ENCODE data around the gene MEIOC.
"Not testable (repeated sequence)": the region's sequence is repeated elsewhere in the genome, so short reads cannot be mapped to it uniquely, and the experiment has no call there.

MEIOC gene

DNA sequence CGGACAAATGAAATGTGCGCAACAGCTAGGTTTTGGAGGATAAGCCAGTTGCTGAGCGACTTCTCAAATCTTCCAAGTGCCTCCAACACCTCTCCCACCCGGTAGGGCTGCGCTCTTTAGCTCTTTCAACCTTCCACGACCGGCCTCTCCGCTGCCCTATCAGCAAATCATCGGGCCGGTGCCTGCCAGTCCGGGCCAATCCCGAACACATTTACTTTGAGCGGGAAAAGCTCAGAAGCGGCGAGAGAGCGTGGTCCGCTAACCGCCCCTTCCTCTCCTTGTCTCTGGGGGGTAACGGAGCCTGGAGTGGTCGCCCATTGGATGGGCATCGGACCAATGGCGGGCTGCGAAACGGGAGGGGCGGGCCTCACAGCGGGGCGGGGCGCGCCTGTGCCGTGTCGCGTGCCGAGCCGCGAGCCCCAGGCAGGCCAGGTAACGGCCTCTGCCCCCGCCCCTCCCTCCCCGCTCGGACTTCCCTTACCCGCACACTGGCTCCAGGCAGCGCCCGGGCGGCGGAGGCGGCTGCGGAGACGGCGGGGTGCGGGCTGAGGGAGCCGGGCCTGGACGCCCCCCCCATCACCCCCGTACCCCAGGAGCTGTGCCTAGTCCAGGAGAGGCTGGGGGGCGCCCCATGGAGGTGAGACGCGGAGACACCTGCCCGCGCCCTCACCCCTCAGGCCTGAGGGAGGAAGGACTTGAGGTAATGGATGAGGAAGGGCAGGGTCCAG, at the start of gene MEIOC:
Gene MEIOC, plus strand, starts transcription at position 486 of the 728 bp plus-strand sequence. Its CDS starts 146 bp downstream, at position 632.
- no peak for DNase-seq (ENCODE audit: low read depth, low spot score)
- H3K9me3 ChIP-seq (ENCODE audit: low read depth, low read length), result no peaks in the 10 kb centered on the region
- H3K4me3 ChIP-seq, result no peak within 1 kb of the TSS
- H3K9ac ChIP-seq (ENCODE audit: insufficient read length), result no peak within 1 kb of the TSS
- H3K27ac ChIP-seq, result no peak within 1 kb of the TSS
- TF ChIP-seq POLR2AphosphoS5 (IDR thresholded peaks at IDR 0.05; ENCODE audit: borderline replicate concordance, low read depth, low read length), result no peak
- no peak for TF ChIP-seq FOXP2 (optimal IDR thresholded peaks at IDR 0.05; ENCODE audit: control extremely low read depth, extremely low read length, insufficient read depth)
- TF ChIP-seq EZH2 (IDR thresholded peaks at IDR 0.05), result no peak
- H3K36me3 ChIP-seq (ENCODE audit: insufficient read depth, low read length), result no peaks in the 10 kb centered on the region

DNA sequence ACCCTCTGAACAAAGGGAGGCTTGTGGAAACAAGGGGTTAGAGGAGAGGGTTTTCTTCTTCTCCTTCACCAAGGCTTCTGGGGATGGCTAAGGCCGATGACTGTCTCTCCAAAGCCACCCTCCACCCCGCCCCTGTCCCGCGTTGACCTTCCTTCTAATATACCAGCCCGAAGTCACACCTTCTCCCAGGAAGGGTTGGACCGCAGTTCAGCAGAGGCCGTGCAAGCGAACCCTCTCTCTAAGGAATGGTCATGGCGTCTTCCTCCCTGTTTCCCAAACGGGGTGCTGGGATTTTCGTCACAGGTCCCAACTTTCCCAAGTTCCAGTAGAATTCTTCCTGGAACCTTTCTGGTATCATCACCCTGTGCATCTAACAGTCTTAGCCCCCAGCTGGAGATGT, 49.6 kb upstream of the MEIOC start:
- H3K9ac ChIP-seq (ENCODE audit: insufficient read length), result no peak overlapping the region
- TF ChIP-seq FOXP2 (optimal IDR thresholded peaks at IDR 0.05; ENCODE audit: control extremely low read depth, extremely low read length, insufficient read depth) (no peak), POLR2AphosphoS5 (IDR thresholded peaks at IDR 0.05; ENCODE audit: borderline replicate concordance, low read depth, low read length) (no peak), EZH2 (IDR thresholded peaks at IDR 0.05) (no peak)
- no peak overlapping the region for H3K27ac ChIP-seq
- DNase-seq (ENCODE audit: low read depth, low spot score), result no peak
- H3K36me3 ChIP-seq (ENCODE audit: insufficient read depth, low read length), result no peaks in the 10 kb centered on the region
- H3K9me3 ChIP-seq (ENCODE audit: low read depth, low read length), result no peaks in the 10 kb centered on the region
- H3K4me3 ChIP-seq, result no peak overlapping the region

DNA sequence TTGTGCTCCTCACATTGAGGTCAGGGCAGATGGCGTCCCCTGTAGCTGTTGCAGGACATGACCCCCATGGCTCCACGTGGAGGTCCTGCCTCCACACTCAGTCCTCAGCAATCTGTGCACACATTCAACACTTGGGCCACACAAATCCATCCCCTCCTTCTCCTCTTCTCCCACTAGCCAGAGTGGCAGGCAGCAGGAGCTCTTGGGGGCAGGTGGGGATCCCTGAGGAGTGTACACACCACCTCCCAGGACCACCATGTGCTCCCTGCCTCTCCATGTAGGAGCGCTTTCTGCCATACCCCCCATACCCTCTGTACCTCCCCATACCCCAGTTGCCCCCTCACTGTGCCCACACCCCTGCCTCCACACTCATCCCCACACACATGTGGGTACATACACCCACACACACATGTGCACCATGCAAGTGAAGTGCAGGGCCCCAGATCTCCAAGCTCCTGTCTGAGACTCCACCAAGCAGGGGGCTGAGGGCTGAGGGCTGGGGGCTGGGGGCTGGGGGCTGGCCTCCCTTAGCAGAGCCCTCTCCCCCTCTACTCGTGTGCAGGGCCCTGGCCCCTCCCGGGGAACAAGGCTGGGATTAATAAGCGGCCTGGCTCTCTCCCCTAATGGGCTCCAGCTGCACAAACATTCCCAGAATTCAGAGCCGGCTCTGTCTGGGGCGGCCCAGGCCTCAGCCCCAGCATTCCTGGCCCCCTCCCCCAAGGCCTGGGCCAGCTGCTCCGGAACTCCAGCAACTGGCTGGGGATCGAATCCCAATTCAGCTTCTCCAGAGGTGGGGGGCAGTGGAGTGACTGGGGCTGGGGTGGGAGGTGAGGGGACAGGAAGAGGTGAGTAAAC, 48.2 kb upstream of the MEIOC start:
- no peaks in the 10 kb centered on the region for H3K36me3 ChIP-seq (ENCODE audit: insufficient read depth, low read length)
- no peak for DNase-seq (ENCODE audit: low read depth, low spot score)
- no peaks in the 10 kb centered on the region for H3K9me3 ChIP-seq (ENCODE audit: low read depth, low read length)
- peak overlapping the region; percentile 29 for H3K9ac ChIP-seq (ENCODE audit: insufficient read length)
- H3K4me3 ChIP-seq, result peak overlapping the region; percentile 54
- H3K27ac ChIP-seq, result peak overlapping the region; percentile 85
- TF ChIP-seq EZH2 (IDR thresholded peaks at IDR 0.05) (no peak), POLR2AphosphoS5 (IDR thresholded peaks at IDR 0.05; ENCODE audit: borderline replicate concordance, low read depth, low read length) (no peak), FOXP2 (optimal IDR thresholded peaks at IDR 0.05; ENCODE audit: control extremely low read depth, extremely low read length, insufficient read depth) (no peak)

DNA sequence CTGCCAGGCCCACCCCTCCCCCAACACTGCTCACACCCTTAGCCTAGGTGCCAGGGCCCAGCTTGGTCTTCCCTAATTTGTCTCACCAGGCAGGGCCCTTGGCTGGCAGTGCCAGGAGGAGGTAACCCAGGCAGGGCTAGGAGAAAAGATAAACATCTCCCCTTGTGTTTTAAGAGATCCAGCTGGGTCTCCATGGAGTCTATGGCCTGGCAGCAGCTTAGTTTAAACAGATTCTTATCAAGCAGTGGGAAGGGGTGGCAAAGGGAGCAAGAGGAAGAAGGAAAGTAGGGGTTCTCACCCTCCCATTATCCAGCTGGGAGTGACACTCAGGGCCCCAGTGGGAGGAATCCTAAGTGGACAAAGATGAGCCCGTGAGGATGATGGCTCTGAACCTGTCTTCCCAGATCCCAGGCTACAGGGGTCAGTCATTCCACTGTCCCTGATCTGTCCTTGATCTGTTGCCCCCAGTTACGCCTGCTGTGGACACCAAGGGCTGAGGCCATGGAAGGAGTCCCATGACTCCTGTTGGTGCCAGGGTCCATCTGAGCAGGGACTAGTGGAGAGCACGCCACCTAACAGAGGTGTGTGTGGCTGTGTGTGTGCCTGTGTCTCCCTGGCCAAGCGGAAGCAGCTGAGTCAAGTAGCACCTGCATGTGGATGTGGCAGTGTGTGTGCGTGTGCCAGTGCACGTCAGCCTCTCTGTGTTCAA, 47.4 kb upstream of the MEIOC start:
- Histone ChIP-seq H3K36me3 (ENCODE audit: insufficient read depth, low read length) (no peaks in the 10 kb centered on the region), H3K4me3 (peak overlapping the region; percentile 54), H3K9me3 (ENCODE audit: low read depth, low read length) (no peaks in the 10 kb centered on the region), H3K27ac (peak overlapping the region; percentile 85), H3K9ac (ENCODE audit: insufficient read length) (peak overlapping the region; percentile 29)
- TF ChIP-seq POLR2AphosphoS5 (IDR thresholded peaks at IDR 0.05; ENCODE audit: borderline replicate concordance, low read depth, low read length), result no peak
- TF ChIP-seq EZH2 (IDR thresholded peaks at IDR 0.05), result no peak
- no peak for TF ChIP-seq FOXP2 (optimal IDR thresholded peaks at IDR 0.05; ENCODE audit: control extremely low read depth, extremely low read length, insufficient read depth)
- no peak for DNase-seq (ENCODE audit: low read depth, low spot score)

DNA sequence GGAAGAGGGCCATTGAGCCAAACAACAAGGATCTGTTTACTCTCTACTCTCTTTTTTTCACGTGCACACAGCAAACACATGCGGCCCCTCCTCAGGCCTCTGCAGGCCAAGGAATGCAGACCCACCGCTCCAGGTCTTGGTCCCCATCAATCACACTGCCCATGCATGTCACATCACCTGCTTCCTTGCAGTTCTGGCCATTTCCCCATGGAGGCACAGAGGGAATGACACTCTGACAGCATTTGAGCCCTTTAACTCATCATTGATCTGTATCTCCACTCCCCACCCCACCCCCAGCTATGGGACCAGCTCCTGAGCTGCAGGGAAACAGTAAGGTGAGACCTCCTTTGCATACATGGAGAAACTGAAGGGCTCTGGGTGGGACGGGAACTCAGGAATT, 45.9 kb upstream of the MEIOC start:
- Histone ChIP-seq H3K36me3 (ENCODE audit: insufficient read depth, low read length) (no peaks in the 10 kb centered on the region), H3K9me3 (ENCODE audit: low read depth, low read length) (no peaks in the 10 kb centered on the region), H3K9ac (ENCODE audit: insufficient read length) (no peak overlapping the region), H3K27ac (peak overlapping the region; percentile 73; the same call in 1 of the 2 replicates), H3K4me3 (peak overlapping the region; percentile 35; the same call in 1 of the 2 replicates)
- DNase-seq (ENCODE audit: low read depth, low spot score), result no peak
- TF ChIP-seq FOXP2 (optimal IDR thresholded peaks at IDR 0.05; ENCODE audit: control extremely low read depth, extremely low read length, insufficient read depth) (no peak), EZH2 (IDR thresholded peaks at IDR 0.05) (no peak), POLR2AphosphoS5 (IDR thresholded peaks at IDR 0.05; ENCODE audit: borderline replicate concordance, low read depth, low read length) (no peak)

DNA sequence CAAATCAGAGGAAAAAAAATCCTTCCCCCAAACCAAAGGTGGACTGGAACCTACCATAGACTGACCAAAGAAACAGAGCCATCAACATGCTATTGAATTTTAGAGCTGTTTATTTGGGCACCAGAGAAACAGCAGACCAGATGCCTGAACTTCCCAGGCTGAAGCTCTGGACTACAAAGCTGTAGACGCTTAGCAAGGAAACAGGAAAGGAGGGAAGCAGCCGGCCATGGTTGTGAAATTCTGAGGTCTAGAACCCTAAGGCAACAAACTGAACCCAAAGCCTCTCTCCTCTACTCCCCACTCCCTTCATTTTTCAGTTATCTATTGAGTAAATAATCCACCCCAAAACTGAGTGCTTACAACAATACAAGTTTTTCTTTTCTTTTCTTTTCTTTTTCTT, 45.4 kb upstream of the MEIOC start:
- TF ChIP-seq FOXP2 (optimal IDR thresholded peaks at IDR 0.05; ENCODE audit: control extremely low read depth, extremely low read length, insufficient read depth) (no peak), EZH2 (IDR thresholded peaks at IDR 0.05) (no peak), POLR2AphosphoS5 (IDR thresholded peaks at IDR 0.05; ENCODE audit: borderline replicate concordance, low read depth, low read length) (no peak)
- peak overlapping the region; percentile 73 for H3K27ac ChIP-seq

DNA sequence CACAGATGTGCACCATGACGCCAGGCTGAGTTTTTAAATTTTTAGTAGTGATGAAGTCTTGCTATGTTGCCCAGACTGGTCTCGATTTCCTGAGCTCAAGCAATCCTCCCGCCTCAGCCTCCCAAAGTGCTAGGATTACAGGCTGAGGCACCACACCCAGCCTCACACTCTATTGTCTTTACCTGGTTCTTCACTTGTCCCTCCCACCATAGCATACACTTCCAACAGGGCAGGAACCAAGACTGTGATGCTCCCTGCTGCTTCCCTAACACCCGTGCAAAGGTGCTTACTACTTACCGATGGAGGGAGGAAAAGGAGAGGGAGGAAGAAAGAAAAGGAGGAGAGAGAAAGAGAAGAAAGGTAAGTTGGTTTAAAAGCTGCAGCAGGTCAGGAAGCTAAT, 41.4 kb upstream of the MEIOC start:
- H3K4me3 ChIP-seq, result no peak overlapping the region
- no peak for DNase-seq (ENCODE audit: low read depth, low spot score)

More for the DNA sequence above, 45.4 kb upstream of the MEIOC start:
- H3K4me3 ChIP-seq, result peak overlapping the region; percentile 35
- peak; percentile 30 for DNase-seq (ENCODE audit: low read depth, low spot score)
- H3K9ac ChIP-seq (ENCODE audit: insufficient read length), result no peak overlapping the region
- no peaks in the 10 kb centered on the region for H3K9me3 ChIP-seq (ENCODE audit: low read depth, low read length)
- no peaks in the 10 kb centered on the region for H3K36me3 ChIP-seq (ENCODE audit: insufficient read depth, low read length)

DNA sequence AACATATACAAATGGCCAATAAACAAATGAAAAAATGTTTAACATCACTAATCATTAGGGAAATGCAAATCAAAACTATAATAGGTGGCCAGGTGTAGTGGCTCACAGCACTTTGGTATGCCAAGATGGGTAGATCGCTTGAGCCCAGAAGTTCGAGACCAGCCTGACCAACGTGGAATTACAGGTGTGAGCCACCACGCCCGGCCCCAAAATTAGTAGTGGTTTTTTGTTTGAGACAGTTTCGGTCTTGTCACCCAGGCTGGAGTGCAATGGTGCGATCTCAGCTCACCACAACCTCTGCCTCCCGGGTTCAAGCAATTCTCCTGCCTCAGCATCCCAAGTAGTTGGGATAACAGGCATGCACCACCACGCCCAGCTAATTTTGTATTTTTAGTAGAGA, 37.6 kb upstream of the MEIOC start:
- not testable (repeated sequence) for H3K36me3 ChIP-seq (ENCODE audit: insufficient read depth, low read length); H3K27ac ChIP-seq; H3K4me3 ChIP-seq; H3K9me3 ChIP-seq (ENCODE audit: low read depth, low read length); H3K9ac ChIP-seq (ENCODE audit: insufficient read length); DNase-seq (ENCODE audit: low read depth, low spot score)

More for the DNA sequence above, 41.4 kb upstream of the MEIOC start:
- H3K27ac ChIP-seq, result no peak overlapping the region
- H3K9me3 ChIP-seq (ENCODE audit: low read depth, low read length), result no peaks in the 10 kb centered on the region
- TF ChIP-seq FOXP2 (optimal IDR thresholded peaks at IDR 0.05; ENCODE audit: control extremely low read depth, extremely low read length, insufficient read depth) (no peak), EZH2 (IDR thresholded peaks at IDR 0.05) (no peak), POLR2AphosphoS5 (IDR thresholded peaks at IDR 0.05; ENCODE audit: borderline replicate concordance, low read depth, low read length) (no peak)
- no peaks in the 10 kb centered on the region for H3K36me3 ChIP-seq (ENCODE audit: insufficient read depth, low read length)
- H3K9ac ChIP-seq (ENCODE audit: insufficient read length), result no peak overlapping the region
